ENCODE measurements around the gene NEUROD2.

NEUROD2 gene

DNA sequence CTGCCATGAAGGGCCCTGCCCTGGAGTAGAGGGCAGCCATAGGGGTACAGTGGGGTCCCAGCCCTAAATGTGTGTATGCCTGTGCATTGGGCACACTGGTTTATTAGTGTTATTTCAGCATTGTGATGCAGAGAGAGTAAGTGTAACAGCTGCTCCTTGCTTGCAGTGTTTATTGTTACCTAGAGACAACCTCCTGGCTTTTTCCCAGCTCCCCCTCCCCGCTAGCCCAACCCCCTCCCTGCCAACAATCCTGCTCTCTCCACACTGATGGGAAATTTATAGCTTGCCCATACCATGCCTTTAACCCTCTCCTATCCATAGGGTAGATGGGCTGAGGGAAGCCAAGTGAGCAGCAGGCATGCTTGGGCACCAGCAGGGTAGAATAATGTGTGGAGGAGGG lies 51.3 kb downstream of the NEUROD2 start:
- no peak for TF ChIP-seq POLR2AphosphoS5 (IDR thresholded peaks at IDR 0.05; ENCODE audit: low read depth, low read length)
- TF ChIP-seq TAF1 (IDR thresholded peaks at IDR 0.05; ENCODE audit: borderline replicate concordance, insufficient read depth, low read length) = no peak

DNA sequence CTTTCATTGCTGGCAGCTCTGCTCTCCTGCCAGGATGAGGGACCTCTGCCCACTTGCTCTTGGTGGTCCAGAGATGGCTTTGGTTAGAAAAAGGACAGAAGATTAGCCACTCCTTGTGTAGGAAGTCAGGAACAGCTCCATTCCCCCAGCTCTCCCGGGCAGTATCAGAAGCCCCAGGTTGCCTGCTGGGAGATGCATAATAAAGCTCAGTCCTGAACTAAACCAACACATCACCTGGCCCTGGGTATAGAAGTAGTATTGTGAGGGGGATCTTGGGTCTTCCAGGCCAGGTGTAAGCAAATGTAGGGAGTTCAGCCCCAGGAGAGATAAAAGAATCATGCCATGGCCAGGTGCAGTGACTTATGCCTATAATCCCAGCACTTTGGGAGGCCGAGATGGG lies 52.4 kb downstream of the NEUROD2 start:
- TF ChIP-seq, protein P1, sequence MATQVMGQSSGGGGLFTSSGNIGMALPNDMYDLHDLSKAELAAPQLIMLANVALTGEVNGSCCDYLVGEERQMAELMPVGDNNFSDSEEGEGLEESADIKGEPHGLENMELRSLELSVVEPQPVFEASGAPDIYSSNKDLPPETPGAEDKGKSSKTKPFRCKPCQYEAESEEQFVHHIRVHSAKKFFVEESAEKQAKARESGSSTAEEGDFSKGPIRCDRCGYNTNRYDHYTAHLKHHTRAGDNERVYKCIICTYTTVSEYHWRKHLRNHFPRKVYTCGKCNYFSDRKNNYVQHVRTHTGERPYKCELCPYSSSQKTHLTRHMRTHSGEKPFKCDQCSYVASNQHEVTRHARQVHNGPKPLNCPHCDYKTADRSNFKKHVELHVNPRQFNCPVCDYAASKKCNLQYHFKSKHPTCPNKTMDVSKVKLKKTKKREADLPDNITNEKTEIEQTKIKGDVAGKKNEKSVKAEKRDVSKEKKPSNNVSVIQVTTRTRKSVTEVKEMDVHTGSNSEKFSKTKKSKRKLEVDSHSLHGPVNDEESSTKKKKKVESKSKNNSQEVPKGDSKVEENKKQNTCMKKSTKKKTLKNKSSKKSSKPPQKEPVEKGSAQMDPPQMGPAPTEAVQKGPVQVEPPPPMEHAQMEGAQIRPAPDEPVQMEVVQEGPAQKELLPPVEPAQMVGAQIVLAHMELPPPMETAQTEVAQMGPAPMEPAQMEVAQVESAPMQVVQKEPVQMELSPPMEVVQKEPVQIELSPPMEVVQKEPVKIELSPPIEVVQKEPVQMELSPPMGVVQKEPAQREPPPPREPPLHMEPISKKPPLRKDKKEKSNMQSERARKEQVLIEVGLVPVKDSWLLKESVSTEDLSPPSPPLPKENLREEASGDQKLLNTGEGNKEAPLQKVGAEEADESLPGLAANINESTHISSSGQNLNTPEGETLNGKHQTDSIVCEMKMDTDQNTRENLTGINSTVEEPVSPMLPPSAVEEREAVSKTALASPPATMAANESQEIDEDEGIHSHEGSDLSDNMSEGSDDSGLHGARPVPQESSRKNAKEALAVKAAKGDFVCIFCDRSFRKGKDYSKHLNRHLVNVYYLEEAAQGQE (IDR thresholded peaks at IDR 0.05; ENCODE audit: insufficient read depth in 1 of 2, low read depth in 2 of 2, low read length in 2 of 2) = no peak
- TF ChIP-seq POLR2AphosphoS5 (IDR thresholded peaks at IDR 0.05; ENCODE audit: low read depth, low read length) (no peak), SIN3A (IDR thresholded peaks at IDR 0.05; ENCODE audit: borderline replicate concordance, insufficient read depth, low read length) (no peak), TAF1 (IDR thresholded peaks at IDR 0.05; ENCODE audit: borderline replicate concordance, insufficient read depth, low read length) (no peak), FOXP2 (optimal IDR thresholded peaks at IDR 0.05; ENCODE audit: borderline replicate concordance, extremely low read depth, extremely low read length, insufficient read depth) (no peak)

Measured in PFSK-1 (cell line).